HG03039 (cell line): ENCODE measurements around the gene ASIC2.

Experiments used
- ATAC-seq: cut with Tn5 transposase; IDR thresholded peaks from one replicate; pipeline ENCODE4 v1.9.1; 2021; ENCODE audit warnings: mild to moderate bottlenecking, moderate library complexity; ENCODE audit not compliant: unreplicated experiment

Gene ASIC2

GRCh38 chr17:33033176-33033575 lies 259.9 kb downstream of the ASIC2 start:
- no peak for ATAC-seq

DNA sequence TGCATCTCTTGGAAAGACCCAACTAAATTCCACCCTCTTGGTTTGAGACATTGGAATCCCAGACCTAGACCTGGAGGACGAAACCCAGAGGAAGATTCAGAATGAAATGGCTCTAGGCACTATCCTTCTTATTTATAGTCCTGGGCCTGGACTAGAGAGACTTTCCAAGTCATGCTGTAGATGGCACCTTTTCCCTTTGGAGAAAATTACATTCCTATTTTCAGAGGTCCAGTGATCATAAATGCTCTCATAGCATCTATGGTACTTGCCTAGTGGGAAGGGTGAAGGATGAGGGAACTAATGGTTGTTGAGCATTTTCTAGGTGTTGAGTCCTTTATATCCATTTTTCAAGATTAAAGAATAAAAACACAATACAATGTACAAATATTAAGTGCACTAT lies 264.3 kb downstream of the ASIC2 start:
- ATAC-seq, result no peak

- ATAC-seq, result no peak
Measured at GRCh38 chr17:33028061-33028460, 265.0 kb downstream of the ASIC2 start.

DNA sequence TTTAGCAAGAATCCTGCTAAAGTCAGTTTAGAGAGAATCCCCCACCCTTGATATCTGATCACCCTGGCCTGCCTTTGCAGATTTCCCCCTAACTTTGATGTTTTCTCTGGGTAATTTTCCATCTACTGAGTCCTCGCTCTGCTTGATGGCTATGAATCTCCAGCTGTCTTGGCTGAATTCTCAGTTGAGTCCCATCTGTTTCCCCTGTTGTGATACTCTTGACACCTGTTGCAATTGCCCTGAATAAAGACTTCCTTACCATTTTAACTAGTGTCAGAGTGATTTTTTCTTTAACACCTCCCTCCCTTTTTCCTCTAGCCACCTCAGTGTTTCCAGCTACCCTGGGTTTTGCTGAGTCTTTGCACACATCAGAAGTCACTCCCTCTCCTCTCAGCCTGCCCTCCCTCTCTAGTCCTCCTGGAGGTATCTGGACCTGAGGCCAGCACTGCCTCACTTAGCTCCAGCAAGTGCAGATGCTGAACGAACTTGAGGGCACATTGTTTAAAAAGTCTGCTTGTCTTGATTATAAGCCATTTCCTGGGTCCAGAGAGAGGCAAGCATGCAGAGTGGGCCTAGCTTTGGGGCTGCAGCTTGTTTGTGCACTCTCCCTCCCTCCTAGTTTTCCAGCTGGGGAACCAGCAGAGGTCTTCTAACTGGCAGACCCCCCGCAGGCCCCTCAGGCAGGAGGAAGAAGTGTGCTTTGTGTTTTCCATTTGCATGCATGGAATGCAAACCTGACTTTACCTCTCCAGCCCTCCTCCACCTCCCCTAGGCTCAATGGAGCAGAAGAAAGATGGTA lies 268.2 kb downstream of the ASIC2 start:
- no peak for ATAC-seq

- ATAC-seq, result no peak
Measured at GRCh38 chr17:33023790-33024189, 269.3 kb downstream of the ASIC2 start.

- ATAC-seq, result no peak
Measured at GRCh38 chr17:33021731-33022408, 271.2 kb downstream of the ASIC2 start.

- no peak for ATAC-seq
Measured at GRCh38 chr17:33019161-33019890, 273.8 kb downstream of the ASIC2 start.

GRCh38 chr17:33017366-33017765 lies 275.7 kb downstream of the ASIC2 start:
- no peak for ATAC-seq

- ATAC-seq, result no peak
Measured at GRCh38 chr17:33016920-33017319, 276.2 kb downstream of the ASIC2 start.

DNA sequence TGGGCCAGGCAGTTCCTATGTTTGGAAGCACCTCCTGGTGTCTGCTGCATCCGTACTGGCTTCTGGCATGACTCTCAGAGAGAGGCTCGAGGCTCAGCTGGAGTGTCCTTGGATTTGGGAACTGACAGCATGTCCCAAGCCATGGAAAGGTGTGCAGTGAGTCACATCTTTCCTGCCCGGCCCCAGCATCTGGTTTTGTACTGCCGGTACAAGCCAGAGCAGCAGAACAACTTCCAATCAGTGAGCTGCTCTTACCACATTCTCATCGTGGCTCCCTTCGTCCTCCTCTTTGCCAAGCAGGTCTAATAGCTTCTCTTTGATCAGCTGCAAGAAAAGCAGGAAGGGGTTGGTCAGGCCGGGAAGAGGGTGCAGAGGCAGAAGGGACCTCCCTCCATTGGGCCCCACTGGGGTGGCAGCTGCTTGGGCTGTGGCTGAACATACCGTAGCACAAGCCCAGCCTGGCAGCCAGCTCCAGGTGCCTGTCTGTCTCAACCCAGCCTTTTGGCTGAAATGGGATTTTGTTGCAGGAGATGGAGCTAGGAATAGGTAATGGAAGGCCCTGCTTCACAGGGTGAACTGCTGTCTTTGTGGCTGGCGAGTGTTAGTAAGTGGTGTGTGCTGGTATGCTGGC lies 277.3 kb downstream of the ASIC2 start:
- no peak for ATAC-seq

GRCh38 chr17:33014751-33015150 lies 278.3 kb downstream of the ASIC2 start:
- no peak for ATAC-seq

- ATAC-seq, result no peak
Measured at GRCh38 chr17:33013596-33014375, 279.3 kb downstream of the ASIC2 start.

DNA sequence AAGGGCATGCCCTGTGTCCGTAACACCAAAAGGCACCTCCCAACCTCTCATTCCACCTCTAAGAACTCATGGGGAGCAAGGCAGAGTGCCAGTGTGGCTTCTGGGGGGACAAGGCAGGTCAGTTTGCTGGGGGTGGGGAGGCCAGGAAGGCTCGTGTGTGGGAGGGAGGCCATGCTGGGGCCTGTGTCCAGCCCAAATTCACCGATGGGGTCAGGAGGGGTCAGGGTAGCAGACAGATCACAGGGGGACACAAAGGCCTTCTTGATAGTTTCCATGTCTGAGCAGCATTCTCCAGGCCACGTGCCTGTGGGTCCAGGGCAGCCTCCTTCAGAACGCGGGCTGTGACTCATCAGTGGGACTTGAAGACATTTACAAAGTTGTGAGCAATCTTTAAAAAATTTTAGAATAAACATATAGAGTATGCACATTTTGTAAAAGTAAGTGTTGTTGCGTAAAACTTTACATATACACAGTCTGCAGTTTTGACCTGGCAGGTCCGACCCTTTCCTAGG lies 280.5 kb downstream of the ASIC2 start:
- ATAC-seq, result no peak

- ATAC-seq, result no peak
Measured at GRCh38 chr17:33009636-33010035, 283.5 kb downstream of the ASIC2 start.

DNA sequence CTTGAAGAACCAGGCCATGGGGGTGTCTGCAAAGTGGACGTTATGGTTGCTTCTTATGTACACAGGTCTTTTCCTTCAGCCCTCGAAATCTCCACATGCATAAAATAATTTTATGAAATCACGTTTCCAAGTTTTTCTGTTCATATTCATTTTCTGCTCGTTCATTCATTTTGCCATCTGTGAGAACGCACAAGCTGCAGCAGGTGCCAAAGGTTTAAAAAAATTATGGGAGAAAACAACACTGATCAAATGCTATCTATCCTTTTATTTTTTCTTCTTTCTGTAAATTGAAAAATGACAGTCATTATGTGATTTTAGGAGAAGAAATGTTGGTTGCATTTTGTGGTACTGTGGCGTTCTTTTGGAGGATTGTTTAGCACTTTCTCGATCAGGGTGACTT lies 285.9 kb downstream of the ASIC2 start:
- no peak for ATAC-seq

GRCh38 chr17:33002246-33002645 lies 290.8 kb downstream of the ASIC2 start:
- ATAC-seq, result no peak

- ATAC-seq, result no peak
Measured at GRCh38 chr17:32998887-32999228, 294.2 kb downstream of the ASIC2 start.

DNA sequence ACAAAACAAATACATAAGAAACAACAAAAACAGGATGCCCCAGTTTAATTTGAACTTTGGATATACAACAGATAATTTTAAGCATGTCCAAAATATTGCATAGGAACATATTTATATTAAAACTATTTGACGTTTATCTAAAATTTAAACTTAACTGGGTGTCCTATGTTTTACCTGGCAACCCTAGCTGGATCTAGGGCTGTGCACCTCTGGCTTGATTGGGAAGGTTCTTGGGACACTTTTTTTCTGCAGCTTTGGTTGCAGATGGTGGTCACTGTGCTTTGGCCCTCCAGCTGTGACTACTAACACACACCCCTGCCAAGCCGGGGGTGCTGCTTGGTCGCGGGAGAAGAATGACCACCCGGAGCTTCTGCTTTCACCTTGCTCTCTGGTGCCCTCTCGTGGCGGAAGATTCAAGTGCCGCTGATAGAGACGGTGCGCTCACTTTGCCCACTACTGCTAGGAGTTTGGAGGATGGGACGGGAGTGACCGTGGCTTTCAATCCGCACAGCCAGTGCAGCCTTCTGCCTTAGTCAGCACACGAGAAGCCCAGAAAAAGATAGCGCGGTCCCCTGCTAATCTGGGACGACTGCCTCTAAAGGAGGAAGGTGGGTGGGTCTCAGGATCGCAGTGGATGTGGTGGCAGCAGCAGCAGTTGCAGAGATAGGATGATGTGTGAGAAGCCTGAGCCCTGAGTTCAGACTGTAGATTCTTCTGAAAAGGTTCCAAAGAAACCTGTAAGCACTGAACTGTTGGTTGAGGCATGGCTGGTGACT lies 294.8 kb downstream of the ASIC2 start:
- ATAC-seq, result no peak

- no peak for ATAC-seq
Measured at GRCh38 chr17:32995416-32996045, 297.6 kb downstream of the ASIC2 start.
